ENCODE results near the gene UBALD1.

The UBALD1 gene

DNA sequence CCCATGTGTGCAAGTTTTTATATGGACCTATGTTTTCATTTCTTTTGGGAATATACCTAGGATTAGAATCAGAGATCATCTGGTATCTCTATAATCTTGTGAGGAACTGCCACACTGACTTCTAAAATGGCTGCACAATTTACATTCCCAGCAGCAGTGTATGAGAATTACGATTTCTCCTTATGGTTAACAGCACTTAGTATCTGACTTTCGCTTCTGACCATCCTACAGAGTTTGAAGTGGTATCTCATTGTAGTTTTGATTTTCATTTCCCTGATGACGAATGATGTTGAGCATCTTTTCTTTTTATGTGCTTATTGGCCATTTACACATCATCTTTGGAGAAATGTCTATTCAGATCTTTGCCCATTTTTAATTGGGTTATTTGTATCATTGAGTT is 48.5 kb downstream of the UBALD1 start:
- Histone ChIP-seq H3K27me3 (ENCODE audit: control insufficient read depth, low read length) (peaks cover 11% of the 10 kb centered on the region), H3K27ac (ENCODE audit: low read depth, low read length) (no peak overlapping the region), H3K4me1 (ENCODE audit: control insufficient read depth, low read length) (no peaks in the 10 kb centered on the region), H3F3A (ENCODE audit: control insufficient read depth, insufficient read depth) (no peaks in the 10 kb centered on the region), H3K4me2 (ENCODE audit: low read length) (no peak overlapping the region), H3K36me3 (ENCODE audit: control insufficient read depth, low read length) (no peaks in the 10 kb centered on the region), H4K20me1 (ENCODE audit: control insufficient read depth, insufficient read depth, low read depth, low read length) (no peaks in the 10 kb centered on the region), H3K79me2 (ENCODE audit: control insufficient read depth, low read length) (no peaks in the 10 kb centered on the region), H3K9me3 (ENCODE audit: control insufficient read depth, insufficient read depth, low read length) (no peaks in the 10 kb centered on the region), H3K9me2 (replicated peaks; ENCODE audit: control insufficient read depth, low read length) (no peaks in the 10 kb centered on the region), H3K4me3 (ENCODE audit: low read length) (no peak overlapping the region)
- TF ChIP-seq, protein P1, sequence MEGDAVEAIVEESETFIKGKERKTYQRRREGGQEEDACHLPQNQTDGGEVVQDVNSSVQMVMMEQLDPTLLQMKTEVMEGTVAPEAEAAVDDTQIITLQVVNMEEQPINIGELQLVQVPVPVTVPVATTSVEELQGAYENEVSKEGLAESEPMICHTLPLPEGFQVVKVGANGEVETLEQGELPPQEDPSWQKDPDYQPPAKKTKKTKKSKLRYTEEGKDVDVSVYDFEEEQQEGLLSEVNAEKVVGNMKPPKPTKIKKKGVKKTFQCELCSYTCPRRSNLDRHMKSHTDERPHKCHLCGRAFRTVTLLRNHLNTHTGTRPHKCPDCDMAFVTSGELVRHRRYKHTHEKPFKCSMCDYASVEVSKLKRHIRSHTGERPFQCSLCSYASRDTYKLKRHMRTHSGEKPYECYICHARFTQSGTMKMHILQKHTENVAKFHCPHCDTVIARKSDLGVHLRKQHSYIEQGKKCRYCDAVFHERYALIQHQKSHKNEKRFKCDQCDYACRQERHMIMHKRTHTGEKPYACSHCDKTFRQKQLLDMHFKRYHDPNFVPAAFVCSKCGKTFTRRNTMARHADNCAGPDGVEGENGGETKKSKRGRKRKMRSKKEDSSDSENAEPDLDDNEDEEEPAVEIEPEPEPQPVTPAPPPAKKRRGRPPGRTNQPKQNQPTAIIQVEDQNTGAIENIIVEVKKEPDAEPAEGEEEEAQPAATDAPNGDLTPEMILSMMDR (IDR thresholded peaks at IDR 0.05; ENCODE audit: low read depth, low read length, poor library complexity, severe bottlenecking) = no peak
- TF ChIP-seq EZH2phosphoT487 (IDR thresholded peaks at IDR 0.05; ENCODE audit: borderline replicate concordance, low read length) = no peak

DNA sequence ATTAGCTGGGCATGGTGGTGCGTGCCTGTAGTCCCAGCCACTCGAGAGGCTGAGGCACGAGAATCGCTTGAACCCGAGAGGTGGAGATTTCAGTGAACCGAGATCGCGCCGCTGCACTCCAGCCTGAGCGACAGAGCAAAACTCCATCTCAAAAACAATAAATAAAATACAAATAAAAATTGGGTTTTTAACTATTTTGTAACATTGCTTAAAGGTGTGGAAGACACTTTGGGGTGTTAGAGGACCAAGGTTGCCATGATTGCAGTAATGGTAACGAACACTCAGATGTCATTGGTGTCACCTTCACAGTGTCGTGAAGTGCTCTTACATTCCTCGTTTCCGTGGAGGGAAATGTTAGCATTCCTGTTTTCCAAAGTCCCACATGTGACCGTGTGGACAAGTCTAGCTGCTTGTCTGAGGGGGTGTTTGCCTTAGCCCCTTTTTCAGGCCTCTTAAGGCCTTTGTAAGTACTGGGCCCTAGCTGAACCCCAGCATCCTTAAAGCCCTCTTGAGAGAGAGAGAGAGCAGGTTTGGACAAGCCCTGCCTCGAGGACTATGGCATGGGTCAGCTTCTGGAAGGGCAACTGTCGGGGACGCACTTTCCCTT is 49.9 kb downstream of the UBALD1 start:
- Histone ChIP-seq H3K36me3 (ENCODE audit: control insufficient read depth, low read length) (no peaks in the 10 kb centered on the region), H3K27ac (ENCODE audit: low read depth, low read length) (no peak overlapping the region), H3K9me3 (ENCODE audit: control insufficient read depth, insufficient read depth, low read length) (no peaks in the 10 kb centered on the region), H3F3A (ENCODE audit: control insufficient read depth, insufficient read depth) (no peaks in the 10 kb centered on the region), H3K27me3 (ENCODE audit: control insufficient read depth, low read length) (peaks cover 5% of the 10 kb centered on the region; the same call in 1 of the 2 replicates), H3K4me3 (ENCODE audit: low read length) (no peak overlapping the region), H3K4me1 (ENCODE audit: control insufficient read depth, low read length) (no peaks in the 10 kb centered on the region), H4K20me1 (ENCODE audit: control insufficient read depth, insufficient read depth, low read depth, low read length) (no peaks in the 10 kb centered on the region), H3K9me2 (replicated peaks; ENCODE audit: control insufficient read depth, low read length) (no peaks in the 10 kb centered on the region), H3K79me2 (ENCODE audit: control insufficient read depth, low read length) (no peaks in the 10 kb centered on the region), H3K4me2 (ENCODE audit: low read length) (no peak overlapping the region)
- TF ChIP-seq, protein P1 (IDR thresholded peaks at IDR 0.05; ENCODE audit: low read depth, low read length, poor library complexity, severe bottlenecking) = no peak
- no peak for TF ChIP-seq EZH2phosphoT487 (IDR thresholded peaks at IDR 0.05; ENCODE audit: borderline replicate concordance, low read length)

- Histone ChIP-seq H3K4me1 (ENCODE audit: control insufficient read depth, low read length) (no peaks in the 10 kb centered on the region), H3K9me3 (ENCODE audit: control insufficient read depth, insufficient read depth, low read length) (no peaks in the 10 kb centered on the region)
- TF ChIP-seq EZH2phosphoT487 (IDR thresholded peaks at IDR 0.05; ENCODE audit: borderline replicate concordance, low read length) = no peak
These were observed 53.1 kb downstream of the UBALD1 start for GRCh38 chr16:4561596-4561995.

More at GRCh38 chr16:4561596-4561995, 53.1 kb downstream of the UBALD1 start:
- Histone ChIP-seq H3K4me3 (ENCODE audit: low read length) (no peak overlapping the region), H3K4me2 (ENCODE audit: low read length) (no peak overlapping the region), H3K79me2 (ENCODE audit: control insufficient read depth, low read length) (no peaks in the 10 kb centered on the region), H3K9me2 (replicated peaks; ENCODE audit: control insufficient read depth, low read length) (no peaks in the 10 kb centered on the region), H3K27me3 (ENCODE audit: control insufficient read depth, low read length) (peaks cover 3% of the 10 kb centered on the region; the same call in 1 of the 2 replicates), H3K36me3 (ENCODE audit: control insufficient read depth, low read length) (no peaks in the 10 kb centered on the region), H3K27ac (ENCODE audit: low read depth, low read length) (no peak overlapping the region), H3F3A (ENCODE audit: control insufficient read depth, insufficient read depth) (no peaks in the 10 kb centered on the region), H4K20me1 (ENCODE audit: control insufficient read depth, insufficient read depth, low read depth, low read length) (no peaks in the 10 kb centered on the region)
